Activated CD8-positive, alpha-beta memory T cell treated with anti-CD3 and anti-CD28 coated beads for 48 hours (primary cell): Measurements from ENCODE around the gene CHRD.
"Not testable (repeated sequence)": the region's sequence is repeated elsewhere in the genome, so short reads cannot be mapped to it uniquely, and the experiment has no call there.

ENCODE experiments used
- DNase-seq, 3 experiments: peaks; one replicate each; pipeline ENCODE4 v3.0.0-alpha.2; 2020; ENCODE audit warnings: low read depth in 2 of 3, low spot score in 2 of 3

Gene CHRD

GRCh38 chr3:184414418-184415202 is 34.8 kb downstream of the CHRD start:
- DNase-seq, result no peak

GRCh38 chr3:184415203-184415490 is 35.3 kb downstream of the CHRD start:
- DNase-seq, result no peak

GRCh38 chr3:184417619-184418327 is 37.9 kb downstream of the CHRD start:
- DNase-seq, result peak; percentile 22 to 35 (median 32)

GRCh38 chr3:184419171-184419570 is 39.3 kb downstream of the CHRD start:
- DNase-seq, result no peak

GRCh38 chr3:184423561-184423960 is 43.7 kb downstream of the CHRD start:
- no peak for DNase-seq

- no peak for DNase-seq
Observed at GRCh38 chr3:184426691-184427141, 46.9 kb downstream of the CHRD start.

GRCh38 chr3:184428561-184429175 is 48.8 kb downstream of the CHRD start:
- no peak for DNase-seq

- DNase-seq, result no peak
Observed at GRCh38 chr3:184429786-184430185, 49.9 kb downstream of the CHRD start.

GRCh38 chr3:184430940-184431339 is 51.1 kb downstream of the CHRD start:
- DNase-seq, result no peak

GRCh38 chr3:184433178-184433577 is 53.3 kb downstream of the CHRD start:
- not testable (repeated sequence) for DNase-seq

- no peak for DNase-seq
Observed at GRCh38 chr3:184439096-184439495, 59.2 kb downstream of the CHRD start.
